Neutrophil (primary cell): ENCODE measurements around the gene PROK1.

Experiments used
- H3K27ac ChIP-seq: fragments of 200-600 bp; sonication (generic); 2 replicates; pipeline ENCODE4 v1.5.1; 2016; ENCODE audit warnings: mild to moderate bottlenecking, moderate library complexity
- H3K27me3 ChIP-seq: fragments of 200-600 bp; sonication (generic); 2 replicates; pipeline ENCODE4 v1.6.0; 2016; ENCODE audit warnings: mild to moderate bottlenecking
- H3K36me3 ChIP-seq: fragments of 200-600 bp; sonication (generic); 2 replicates; pipeline ENCODE4 v1.5.1; 2017
- H3K4me1 ChIP-seq, 2 experiments: fragments of 200-600 bp in 1 of 2; sonication (generic) in 1 of 2; 1 replicate in 1 of 2; 2 replicates in 1 of 2; pipeline versions ENCODE4 v1.5.1 to v1.6.1; 2013 to 2016; ENCODE audit warnings: low read depth in 1 of 2, low read length in 1 of 2, mild to moderate bottlenecking in 1 of 2, moderate library complexity in 1 of 2; ENCODE audit not compliant: control insufficient read depth in 1 of 2, insufficient read depth in 1 of 2
- H3K4me3 ChIP-seq, 2 experiments: fragments of 200-600 bp in 1 of 2; sonication (generic) in 1 of 2; 1 replicate in 1 of 2; 2 replicates in 1 of 2; pipeline ENCODE4 v1.5.1; 2013 to 2016; ENCODE audit warnings: low read depth in 1 of 2, low read length in 1 of 2, mild to moderate bottlenecking in 1 of 2, moderate library complexity in 1 of 2
- H3K9me3 ChIP-seq: fragments of 200-600 bp; sonication (generic); 2 replicates; pipeline ENCODE4 v1.5.1; 2016
- TF ChIP-seq, protein P1 (sequence below): fragments of 200-600 bp; sonication (generic); IDR thresholded peaks from 2 replicates; pipeline ENCODE4 v1.5.1; 2016; ENCODE audit warnings: antibody characterized with exemption

PROK1 gene

DNA sequence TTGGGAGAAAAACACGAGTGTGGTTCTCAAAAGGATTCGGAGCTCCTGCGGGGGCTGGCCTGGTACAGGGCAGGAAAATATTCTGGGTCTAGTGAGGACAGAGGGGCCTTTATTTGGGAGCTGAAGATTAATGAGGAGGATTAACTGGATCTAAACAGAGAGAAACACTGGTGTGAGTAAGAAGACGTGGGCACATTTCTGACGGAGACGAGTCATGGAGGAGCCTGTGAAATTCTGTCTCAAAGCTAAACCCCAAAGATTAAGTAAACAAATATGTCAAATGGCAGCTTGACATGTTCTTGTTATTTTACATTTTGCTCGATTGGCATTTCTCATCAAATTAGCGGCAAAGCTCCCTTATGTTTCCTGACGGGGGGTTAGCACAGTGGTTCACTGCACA is 12.8 kb downstream of the PROK1 start:
- Histone ChIP-seq H3K27ac (no peak overlapping the region), H3K9me3 (no peaks in the 10 kb centered on the region), H3K4me3 (no peak overlapping the region), H3K4me1 (no peaks in the 10 kb centered on the region), H3K36me3 (no peaks in the 10 kb centered on the region), H3K27me3 (no peaks in the 10 kb centered on the region)
- TF ChIP-seq, protein P1, sequence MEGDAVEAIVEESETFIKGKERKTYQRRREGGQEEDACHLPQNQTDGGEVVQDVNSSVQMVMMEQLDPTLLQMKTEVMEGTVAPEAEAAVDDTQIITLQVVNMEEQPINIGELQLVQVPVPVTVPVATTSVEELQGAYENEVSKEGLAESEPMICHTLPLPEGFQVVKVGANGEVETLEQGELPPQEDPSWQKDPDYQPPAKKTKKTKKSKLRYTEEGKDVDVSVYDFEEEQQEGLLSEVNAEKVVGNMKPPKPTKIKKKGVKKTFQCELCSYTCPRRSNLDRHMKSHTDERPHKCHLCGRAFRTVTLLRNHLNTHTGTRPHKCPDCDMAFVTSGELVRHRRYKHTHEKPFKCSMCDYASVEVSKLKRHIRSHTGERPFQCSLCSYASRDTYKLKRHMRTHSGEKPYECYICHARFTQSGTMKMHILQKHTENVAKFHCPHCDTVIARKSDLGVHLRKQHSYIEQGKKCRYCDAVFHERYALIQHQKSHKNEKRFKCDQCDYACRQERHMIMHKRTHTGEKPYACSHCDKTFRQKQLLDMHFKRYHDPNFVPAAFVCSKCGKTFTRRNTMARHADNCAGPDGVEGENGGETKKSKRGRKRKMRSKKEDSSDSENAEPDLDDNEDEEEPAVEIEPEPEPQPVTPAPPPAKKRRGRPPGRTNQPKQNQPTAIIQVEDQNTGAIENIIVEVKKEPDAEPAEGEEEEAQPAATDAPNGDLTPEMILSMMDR: no peak

DNA sequence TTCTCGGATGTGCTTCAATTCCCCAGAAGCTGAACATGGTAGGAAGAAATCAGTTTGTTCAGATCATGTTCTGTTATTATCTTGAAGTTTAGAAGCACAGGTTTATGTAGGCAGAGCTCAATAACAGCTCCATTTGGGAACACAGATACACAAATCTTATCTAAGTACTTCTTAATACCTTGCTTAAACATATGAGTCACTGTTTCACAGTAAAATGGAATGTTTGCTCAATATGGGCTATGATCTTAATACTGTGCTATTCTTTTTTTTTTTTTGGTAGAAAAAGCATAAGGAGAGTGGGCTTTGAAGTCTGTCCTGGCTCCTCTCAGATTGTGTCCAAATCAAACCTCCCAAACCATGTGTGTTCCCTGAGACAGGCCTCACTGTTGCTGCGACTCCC is 13.4 kb downstream of the PROK1 start:
- Histone ChIP-seq H3K36me3 (no peaks in the 10 kb centered on the region), H3K4me3 (no peak overlapping the region), H3K27me3 (no peaks in the 10 kb centered on the region), H3K4me1 (no peaks in the 10 kb centered on the region), H3K9me3 (no peaks in the 10 kb centered on the region), H3K27ac (no peak overlapping the region)
- TF ChIP-seq, protein P1: no peak

DNA sequence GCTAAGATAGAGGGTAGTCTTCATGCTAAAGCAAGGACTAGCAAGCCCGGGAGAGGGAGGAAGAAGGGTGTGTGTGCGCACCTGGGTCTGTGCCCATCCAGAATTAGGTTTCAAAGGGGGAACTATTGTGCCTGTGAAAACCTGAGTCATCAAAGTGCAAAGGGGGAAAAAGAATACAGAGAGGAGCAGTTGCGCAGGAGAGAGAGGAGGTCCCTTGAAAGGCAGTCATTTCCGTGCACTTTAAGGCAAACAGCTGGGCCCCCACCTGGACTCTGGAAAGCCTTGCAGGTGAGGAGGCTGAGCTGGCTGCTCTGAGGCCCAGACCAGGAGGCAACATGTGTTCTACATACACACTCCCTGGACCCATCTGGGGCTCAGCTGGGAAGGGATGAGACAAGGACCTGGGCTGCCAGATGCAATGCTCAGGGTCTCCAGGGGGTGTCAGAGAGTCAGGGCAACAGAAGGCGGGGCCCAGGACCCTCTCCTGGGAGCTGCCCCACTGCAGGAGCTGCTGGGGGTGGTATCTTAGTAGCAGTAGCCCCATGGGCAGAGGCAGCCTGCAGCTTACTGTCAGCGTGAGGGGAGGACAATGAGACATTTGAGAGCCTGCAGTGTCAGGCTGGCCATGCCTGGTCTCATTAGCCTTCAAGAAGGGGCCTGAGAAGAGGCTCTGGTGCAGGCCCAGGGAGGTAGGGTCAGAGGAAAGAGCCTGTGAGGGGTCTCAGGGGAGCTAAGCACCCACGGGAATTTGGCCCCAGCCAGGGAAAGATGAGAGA is 14.3 kb downstream of the PROK1 start:
- H3K36me3 ChIP-seq: no peaks in the 10 kb centered on the region
- H3K4me1 ChIP-seq: no peaks in the 10 kb centered on the region
- H3K27me3 ChIP-seq: no peaks in the 10 kb centered on the region
- no peaks in the 10 kb centered on the region for H3K9me3 ChIP-seq
- no peak overlapping the region for H3K4me3 ChIP-seq
- no peak overlapping the region for H3K27ac ChIP-seq
- TF ChIP-seq, protein P1: no peak

DNA sequence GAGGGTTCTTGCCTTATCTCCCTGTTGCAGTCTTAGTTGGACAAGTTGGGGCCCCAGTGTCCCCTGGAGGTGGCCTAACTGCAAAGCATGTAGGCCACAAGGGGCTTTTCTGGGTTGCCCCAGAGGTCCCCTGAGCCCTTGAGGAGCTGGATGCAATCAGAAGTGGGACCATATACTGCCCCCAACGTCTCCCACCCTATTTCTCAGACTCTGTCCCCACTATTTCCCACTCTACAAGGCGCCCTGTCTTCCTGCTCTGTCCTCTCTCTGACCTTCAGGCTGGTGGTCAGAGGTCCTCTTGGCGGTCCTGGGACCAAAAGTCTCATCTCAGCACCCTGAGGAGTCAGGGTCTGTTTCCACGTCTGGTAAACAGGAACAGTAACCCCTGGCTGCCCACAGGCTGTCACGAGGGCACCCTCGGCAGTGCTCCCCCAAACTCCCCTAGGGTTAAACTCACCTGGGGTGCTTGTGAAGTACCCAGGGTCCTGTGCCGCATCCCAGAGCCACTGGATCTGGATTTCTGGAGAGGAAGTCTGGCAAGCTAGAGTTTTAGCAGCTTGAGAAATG is 14.9 kb downstream of the PROK1 start:
- TF ChIP-seq, protein P1: no peak
- Histone ChIP-seq H3K4me3 (no peak overlapping the region), H3K4me1 (no peaks in the 10 kb centered on the region), H3K9me3 (no peaks in the 10 kb centered on the region), H3K36me3 (no peaks in the 10 kb centered on the region), H3K27me3 (no peaks in the 10 kb centered on the region), H3K27ac (no peak overlapping the region)

DNA sequence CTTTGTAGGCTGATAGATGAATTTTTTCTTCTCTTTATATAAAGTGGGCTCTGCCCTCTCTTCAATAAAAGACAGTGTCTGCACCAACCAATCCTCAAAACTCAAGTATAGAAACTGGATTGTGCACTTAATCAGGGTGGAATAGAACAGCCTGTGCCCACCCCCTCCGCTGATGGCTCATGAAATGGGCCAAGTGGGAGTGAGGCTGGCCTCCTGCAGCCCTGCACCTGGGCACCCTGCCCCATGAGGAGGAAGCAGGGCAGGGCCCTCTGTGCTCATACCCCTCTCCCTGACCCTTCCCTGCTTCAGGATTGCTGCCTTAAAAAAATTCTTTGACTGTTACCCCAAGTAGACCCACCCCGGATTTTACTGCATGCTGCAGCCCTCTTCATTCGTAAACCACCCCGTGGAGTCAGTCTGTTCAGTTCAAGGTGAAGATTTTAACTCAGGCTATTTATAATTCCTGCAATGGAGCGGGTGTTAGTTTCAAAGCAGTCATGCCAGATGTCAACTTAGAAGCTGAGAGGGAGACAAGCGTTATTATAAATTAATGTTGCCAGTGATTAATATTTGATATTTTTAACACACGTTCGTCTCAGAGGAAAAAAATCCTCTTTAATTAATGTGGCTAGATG is 15.8 kb downstream of the PROK1 start:
- Histone ChIP-seq H3K4me3 (no peak overlapping the region), H3K27ac (no peak overlapping the region), H3K27me3 (no peaks in the 10 kb centered on the region), H3K9me3 (no peaks in the 10 kb centered on the region), H3K36me3 (no peaks in the 10 kb centered on the region), H3K4me1 (no peaks in the 10 kb centered on the region)
- TF ChIP-seq, protein P1: no peak
